GM23338 (cell line): ENCODE measurements around the gene ALCAM. TPM values are rescaled to one million over a fixed set of nuclear protein-coding genes. Genes with fewer than 3 reads are reported as not detected.

Experiments
- ATAC-seq: fragments of 200-7000 bp; cut with Tn5 transposase; 3 replicates; pipeline ENCODE4 v1.9.1; 2020
- DNase-seq: peaks from one replicate; pipeline ENCODE4 v3.0.0-alpha.2; 2015; ENCODE audit warnings: low spot score
- H2AFZ ChIP-seq: fragments of 200-600 bp; sonication (generic); 2 replicates; pipeline ENCODE4 v1.8.0; 2016; ENCODE audit warnings: antibody characterized with exemption, mild to moderate bottlenecking, moderate library complexity
- H3F3A ChIP-seq: fragments of 200-600 bp; sonication (generic); replicated peaks from 2 replicates; pipeline ENCODE4 v1.8.0; 2017; ENCODE audit warnings: antibody characterized with exemption, mixed run types, low read depth
- H3K27ac ChIP-seq: fragments of 200-600 bp; sonication (generic); 2 replicates; pipeline ENCODE4 v1.6.1; 2016; ENCODE audit warnings: low read depth
- H3K27me3 ChIP-seq: fragments of 200-600 bp; sonication (generic); 2 replicates; pipeline ENCODE4 v1.8.0; 2016; ENCODE audit warnings: mild to moderate bottlenecking, mixed run types, moderate library complexity; ENCODE audit not compliant: insufficient read depth
- H3K36me3 ChIP-seq: fragments of 200-600 bp; sonication (generic); 2 replicates; pipeline ENCODE4 v1.8.0; 2016; ENCODE audit warnings: mild to moderate bottlenecking; ENCODE audit not compliant: insufficient read depth
- H3K4me1 ChIP-seq: fragments of 200-600 bp; sonication (generic); 2 replicates; pipeline ENCODE4 v1.8.0; 2016; ENCODE audit warnings: mild to moderate bottlenecking, moderate library complexity; ENCODE audit not compliant: insufficient read depth
- H3K4me2 ChIP-seq: fragments of 200-600 bp; sonication (generic); 2 replicates; pipeline ENCODE4 v1.7.1; 2017; ENCODE audit warnings: mixed run types
- H3K4me3 ChIP-seq: fragments of 200-600 bp; sonication (generic); 2 replicates; pipeline ENCODE4 v1.6.1; 2016; ENCODE audit warnings: mixed run types
- H3K79me2 ChIP-seq: fragments of 200-600 bp; sonication (generic); replicated peaks from 2 replicates; pipeline ENCODE4 v1.8.0; 2017; ENCODE audit warnings: mild to moderate bottlenecking; ENCODE audit not compliant: insufficient read depth
- H3K9me2 ChIP-seq: fragments of 200-600 bp; sonication (generic); 2 replicates; pipeline ENCODE4 v1.8.0; 2017; ENCODE audit not compliant: insufficient read depth
- H4K20me1 ChIP-seq: fragments of 200-600 bp; sonication (generic); replicated peaks from 2 replicates; pipeline ENCODE4 v1.8.0; 2017; ENCODE audit warnings: mild to moderate bottlenecking; ENCODE audit not compliant: insufficient read depth
- H3K27ac Mint-ChIP-seq: 2 replicates; pipeline ENCODE4 v1.8.0; 2020; ENCODE audit warnings: inconsistent platforms, mild to moderate bottlenecking, moderate library complexity, mixed read lengths
- H3K27me3 Mint-ChIP-seq: 3 replicates; pipeline ENCODE4 v1.8.0; 2022; ENCODE audit warnings: low read depth, mild to moderate bottlenecking, moderate library complexity, mixed read lengths, inconsistent platforms; ENCODE audit not compliant: insufficient read depth, poor library complexity
- H3K36me3 Mint-ChIP-seq: 3 replicates; pipeline ENCODE4 v1.8.0; 2021; ENCODE audit warnings: low read depth, mild to moderate bottlenecking, inconsistent platforms, moderate library complexity, mixed read lengths
- H3K4me1 Mint-ChIP-seq: 3 replicates; pipeline ENCODE4 v1.8.0; 2020; ENCODE audit warnings: mild to moderate bottlenecking, inconsistent platforms, mixed read lengths
- H3K4me3 Mint-ChIP-seq: 3 replicates; pipeline ENCODE4 v1.8.0; 2021; ENCODE audit warnings: moderate library complexity, mild to moderate bottlenecking, inconsistent platforms, mixed read lengths
- H3K9me3 Mint-ChIP-seq: 3 replicates; pipeline ENCODE4 v1.8.0; 2020; ENCODE audit warnings: moderate library complexity, mild to moderate bottlenecking, inconsistent platforms, mixed read lengths
- EZH2 ChIP-seq: fragments of 200-600 bp; sonication (generic); IDR thresholded peaks from one replicate; pipeline ENCODE4 v1.8.0; 2017; ENCODE audit warnings: antibody characterized with exemption, mild to moderate bottlenecking, low read depth; ENCODE audit not compliant: unreplicated experiment
- EZH2phosphoT487 ChIP-seq: fragments of 200-600 bp; sonication (generic); IDR thresholded peaks from one replicate; pipeline ENCODE4 v1.8.1; 2018; ENCODE audit warnings: antibody characterized with exemption; ENCODE audit not compliant: unreplicated experiment
- JUNB ChIP-seq: IDR thresholded peaks from one replicate; pipeline ENCODE4 v1.6.1; 2016; ENCODE audit warnings: antibody characterized with exemption; ENCODE audit not compliant: unreplicated experiment
- POLR2AphosphoS5 ChIP-seq: IDR thresholded peaks from 2 replicates; pipeline ENCODE4 v1.6.1; 2016; ENCODE audit warnings: antibody characterized with exemption, low read depth
- STAT1 ChIP-seq: IDR thresholded peaks from one replicate; pipeline ENCODE4 v1.6.1; 2016; ENCODE audit warnings: antibody characterized with exemption; ENCODE audit not compliant: unreplicated experiment
- ZNF114 ChIP-seq: fragments of 250-450 bp; sonication (Bioruptor Pico); IDR thresholded peaks from 2 replicates; pipeline ENCODE4 v1.5.0; 2020; ENCODE audit warnings: mild to moderate bottlenecking, moderate library complexity
- ZNF331 ChIP-seq: fragments of 250-450 bp; sonication (Bioruptor Pico); IDR thresholded peaks from 2 replicates; pipeline ENCODE4 v1.5.0; 2020; ENCODE audit warnings: low read depth, mild to moderate bottlenecking, moderate library complexity
- polyA plus RNA-seq: library from polyadenylated mRNA; unstranded; fragments of >200 nt; fragmentation: Nextera tagmentation; extraction: Ambion mirVana; gene quantifications from 2 replicates; pipeline ENCODE4 v1.2.1, GENCODE V29; 2016
- total RNA-seq: library from RNA; depleted of rRNA; stranded (reverse); fragments of >200 nt; shearing (Covaris generic); gene quantifications from 2 replicates; pipeline ENCODE4 v1.2.3, GENCODE V29; 2014
- TF ChIP-seq, protein P1 (sequence below): IDR thresholded peaks from one replicate; pipeline ENCODE4 v1.6.1; 2018; ENCODE audit warnings: antibody characterized with exemption; ENCODE audit not compliant: unreplicated experiment
- TF ChIP-seq, protein P2 (sequence below), 2 experiments: fragments of 200-600 bp in 1 of 2; sonication (generic) in 1 of 2; conservative IDR thresholded peaks; 2 replicates each; pipeline versions ENCODE4 v1.5.1 to v1.6.1; 2016 to 2017; ENCODE audit warnings: antibody characterized with exemption in 2 of 2, low read depth in 2 of 2, mild to moderate bottlenecking in 2 of 2, moderate library complexity in 1 of 2

ALCAM gene
- total and polyA plus RNA-seq, 2 experiments from 2014 or later, result 11.3 to 36.0 TPM

DNA sequence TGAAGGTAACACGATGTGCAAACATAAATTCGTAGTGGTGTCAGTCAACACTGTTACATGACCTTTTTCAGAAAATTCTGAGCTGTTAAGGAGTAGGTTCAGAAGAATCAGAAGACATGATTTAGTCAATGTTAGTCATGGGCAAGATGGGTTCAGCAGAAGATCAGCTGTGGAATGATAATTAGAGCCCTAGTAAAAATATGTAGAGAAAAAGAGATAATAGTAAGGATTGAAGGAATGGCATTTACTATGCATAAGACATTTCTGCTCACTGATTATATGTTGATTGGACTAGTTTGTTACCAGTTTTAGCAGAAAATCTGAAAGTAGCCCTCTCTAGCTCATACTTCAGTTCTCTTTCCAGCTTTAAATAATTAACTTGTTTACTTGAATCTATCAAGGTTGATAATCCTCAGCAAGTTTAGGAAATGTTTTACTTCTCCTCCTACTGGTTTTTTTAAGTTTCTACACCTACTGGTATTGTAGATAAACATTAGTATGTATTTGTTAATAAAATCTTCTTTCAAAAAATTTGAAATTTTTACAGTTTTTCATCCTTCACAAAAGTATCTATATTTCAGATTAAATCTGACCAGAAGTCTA is 98.6 kb downstream of the ALCAM start (continued):
- TF ChIP-seq JUNB, result no peak

DNA sequence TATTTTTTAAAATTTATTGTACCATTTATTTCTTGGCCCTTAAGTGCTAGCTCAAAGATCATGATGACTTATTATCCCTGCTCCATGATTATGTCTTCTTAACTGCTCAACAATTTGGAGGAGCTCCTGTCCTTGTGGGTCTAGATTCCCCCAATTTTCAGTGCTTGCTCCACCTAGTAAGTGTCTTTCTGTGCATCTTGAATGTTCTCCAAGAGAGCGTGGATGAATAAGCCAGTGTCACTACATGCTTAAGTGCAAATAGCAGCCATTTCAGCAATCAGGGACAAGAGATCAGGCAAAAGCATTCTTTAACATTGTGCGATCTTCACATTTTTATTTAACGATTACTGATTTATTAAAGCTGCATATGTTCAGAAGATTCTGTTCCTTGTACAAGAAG is 99.4 kb downstream of the ALCAM start:
- H3K4me2 ChIP-seq, result no peak overlapping the region
- H3K27ac ChIP-seq, result no peak overlapping the region
- H3K79me2 ChIP-seq, result no peaks in the 10 kb centered on the region; the same call in 1 of the 2 replicates

DNA sequence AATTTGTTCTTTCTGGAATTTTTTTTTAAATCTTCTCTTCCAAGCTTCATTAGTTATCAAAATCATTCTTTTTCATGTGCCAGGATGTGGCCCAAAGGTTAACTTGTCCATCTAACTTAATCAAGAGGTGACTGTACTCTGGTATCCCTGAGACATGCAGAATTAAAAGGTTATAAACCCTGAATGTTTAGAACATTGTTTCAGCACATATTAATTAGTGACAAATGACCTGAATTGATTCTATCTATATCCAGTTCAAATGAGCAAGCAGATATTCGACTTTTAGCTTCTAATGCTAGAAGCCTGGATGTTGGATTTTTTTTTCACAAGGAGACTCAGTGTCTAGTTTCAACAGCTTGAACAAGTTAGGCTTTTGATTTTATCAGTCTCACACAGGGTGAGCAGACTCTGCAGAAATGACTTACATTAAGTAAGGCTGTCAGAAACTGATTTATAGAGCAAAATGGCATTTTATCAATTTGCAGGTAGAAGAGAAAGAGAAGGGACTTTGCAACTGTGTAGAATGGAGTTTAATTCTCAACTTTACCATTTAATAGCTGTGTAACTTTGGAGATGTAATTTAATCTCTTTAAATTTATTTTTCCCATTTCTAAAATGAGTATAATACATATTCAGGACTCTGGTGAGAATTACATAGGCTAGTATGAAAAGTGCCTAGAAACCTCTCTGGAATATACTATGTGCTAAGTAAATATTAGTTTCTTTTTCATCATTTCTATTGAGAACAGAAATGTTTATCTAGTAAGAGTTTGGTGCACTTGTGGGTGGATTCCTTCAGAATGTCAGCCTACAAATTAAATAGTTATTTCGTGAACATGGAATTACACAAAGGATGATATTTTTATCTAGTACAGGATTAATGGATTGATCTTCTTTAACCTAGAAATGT is 100.0 kb downstream of the ALCAM start:
- ATAC-seq (no peak), DNase-seq (no peak)
- Mint-ChIP-seq H3K36me3 (no peaks in the 10 kb centered on the region), H3K4me3 (no peak overlapping the region), H3K27me3 (peaks cover under 1% of the 10 kb centered on the region), H3K27ac (peak overlapping the region; percentile 3; the same call in 1 of the 2 replicates), H3K4me1 (peaks cover 14% of the 10 kb centered on the region), H3K9me3 (no peaks in the 10 kb centered on the region)
- no peaks in the 10 kb centered on the region for H3K9me2 ChIP-seq
- H3K27ac ChIP-seq, result no peak overlapping the region
- no peak overlapping the region for H3K4me3 ChIP-seq
- H3K4me1 ChIP-seq, result peaks cover under 1% of the 10 kb centered on the region; the same call in 1 of the 2 replicates
- no peak overlapping the region for H3K4me2 ChIP-seq
- H3F3A ChIP-seq, result no peaks in the 10 kb centered on the region
- no peaks in the 10 kb centered on the region for H3K27me3 ChIP-seq
- no peak overlapping the region for H2AFZ ChIP-seq
- H4K20me1 ChIP-seq, result no peaks in the 10 kb centered on the region
- no peaks in the 10 kb centered on the region for H3K36me3 ChIP-seq
- H3K79me2 ChIP-seq, result no peaks in the 10 kb centered on the region; the same call in 1 of the 2 replicates
- TF ChIP-seq EZH2 (no peak), EZH2phosphoT487 (no peak)

More for the DNA sequence above, 99.4 kb downstream of the ALCAM start:
- DNase-seq, result no peak
- Mint-ChIP-seq H3K36me3 (no peaks in the 10 kb centered on the region), H3K27me3 (no peaks in the 10 kb centered on the region), H3K9me3 (no peaks in the 10 kb centered on the region), H3K27ac (peak overlapping the region; percentile 73; the same call in 1 of the 2 replicates), H3K4me1 (peaks cover 10% of the 10 kb centered on the region; the same call in 2 of the 3 replicates), H3K4me3 (no peak overlapping the region)
- H3K4me3 ChIP-seq, result no peak overlapping the region
- H3K4me1 ChIP-seq, result no peaks in the 10 kb centered on the region
- no peaks in the 10 kb centered on the region for H3K9me2 ChIP-seq
- H3K27me3 ChIP-seq, result no peaks in the 10 kb centered on the region
- H3K36me3 ChIP-seq, result no peaks in the 10 kb centered on the region
- TF ChIP-seq ZNF114 (CRISPR knock-in tag) (no peak), POLR2AphosphoS5 (no peak), ZNF331 (CRISPR knock-in tag) (no peak)
- no peak overlapping the region for H2AFZ ChIP-seq
- no peaks in the 10 kb centered on the region for H4K20me1 ChIP-seq
- no peaks in the 10 kb centered on the region for H3F3A ChIP-seq
- ATAC-seq, result no peak

DNA sequence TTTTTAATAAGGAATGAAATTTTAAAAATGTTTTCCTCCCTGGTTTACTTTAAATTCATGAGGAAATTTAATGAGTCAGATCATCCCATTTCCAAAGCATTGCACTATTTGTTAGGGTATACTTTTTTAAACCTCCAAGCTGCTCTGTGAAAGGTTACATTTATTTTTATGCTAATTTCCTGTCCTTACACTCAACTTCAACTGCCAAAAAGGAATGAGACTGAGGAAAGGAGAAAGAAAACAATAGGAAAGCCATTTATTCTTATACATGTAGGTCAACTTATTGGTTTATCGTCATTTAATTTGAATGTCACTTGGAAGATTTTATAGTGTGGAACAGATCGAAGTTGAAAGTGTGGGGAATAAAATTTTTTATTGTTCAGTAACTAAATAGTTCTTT is 104.1 kb downstream of the ALCAM start:
- Histone ChIP-seq H3K27me3 (no peaks in the 10 kb centered on the region), H3K4me2 (no peak overlapping the region), H3K9me2 (no peaks in the 10 kb centered on the region), H3F3A (no peaks in the 10 kb centered on the region), H4K20me1 (no peaks in the 10 kb centered on the region), H3K36me3 (no peaks in the 10 kb centered on the region), H3K4me3 (no peak overlapping the region), H2AFZ (no peak overlapping the region), H3K27ac (no peak overlapping the region), H3K4me1 (peaks cover 18% of the 10 kb centered on the region; the same call in 1 of the 2 replicates), H3K79me2 (no peaks in the 10 kb centered on the region)
- H3K27me3 Mint-ChIP-seq, result peaks cover 2% of the 10 kb centered on the region
- ATAC-seq, result no peak
- H3K27ac Mint-ChIP-seq, result peak overlapping the region; percentile 53; the same call in 1 of the 2 replicates
- H3K9me3 Mint-ChIP-seq, result no peaks in the 10 kb centered on the region
- no peak overlapping the region for H3K4me3 Mint-ChIP-seq
- H3K36me3 Mint-ChIP-seq, result no peaks in the 10 kb centered on the region
- H3K4me1 Mint-ChIP-seq, result peaks cover 24% of the 10 kb centered on the region
- no peak for DNase-seq
- TF ChIP-seq, protein P1, sequence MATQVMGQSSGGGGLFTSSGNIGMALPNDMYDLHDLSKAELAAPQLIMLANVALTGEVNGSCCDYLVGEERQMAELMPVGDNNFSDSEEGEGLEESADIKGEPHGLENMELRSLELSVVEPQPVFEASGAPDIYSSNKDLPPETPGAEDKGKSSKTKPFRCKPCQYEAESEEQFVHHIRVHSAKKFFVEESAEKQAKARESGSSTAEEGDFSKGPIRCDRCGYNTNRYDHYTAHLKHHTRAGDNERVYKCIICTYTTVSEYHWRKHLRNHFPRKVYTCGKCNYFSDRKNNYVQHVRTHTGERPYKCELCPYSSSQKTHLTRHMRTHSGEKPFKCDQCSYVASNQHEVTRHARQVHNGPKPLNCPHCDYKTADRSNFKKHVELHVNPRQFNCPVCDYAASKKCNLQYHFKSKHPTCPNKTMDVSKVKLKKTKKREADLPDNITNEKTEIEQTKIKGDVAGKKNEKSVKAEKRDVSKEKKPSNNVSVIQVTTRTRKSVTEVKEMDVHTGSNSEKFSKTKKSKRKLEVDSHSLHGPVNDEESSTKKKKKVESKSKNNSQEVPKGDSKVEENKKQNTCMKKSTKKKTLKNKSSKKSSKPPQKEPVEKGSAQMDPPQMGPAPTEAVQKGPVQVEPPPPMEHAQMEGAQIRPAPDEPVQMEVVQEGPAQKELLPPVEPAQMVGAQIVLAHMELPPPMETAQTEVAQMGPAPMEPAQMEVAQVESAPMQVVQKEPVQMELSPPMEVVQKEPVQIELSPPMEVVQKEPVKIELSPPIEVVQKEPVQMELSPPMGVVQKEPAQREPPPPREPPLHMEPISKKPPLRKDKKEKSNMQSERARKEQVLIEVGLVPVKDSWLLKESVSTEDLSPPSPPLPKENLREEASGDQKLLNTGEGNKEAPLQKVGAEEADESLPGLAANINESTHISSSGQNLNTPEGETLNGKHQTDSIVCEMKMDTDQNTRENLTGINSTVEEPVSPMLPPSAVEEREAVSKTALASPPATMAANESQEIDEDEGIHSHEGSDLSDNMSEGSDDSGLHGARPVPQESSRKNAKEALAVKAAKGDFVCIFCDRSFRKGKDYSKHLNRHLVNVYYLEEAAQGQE, result no peak
- no peak for TF ChIP-seq ZNF114 (CRISPR knock-in tag)
- no peak for TF ChIP-seq JUNB
- TF ChIP-seq, protein P2, sequence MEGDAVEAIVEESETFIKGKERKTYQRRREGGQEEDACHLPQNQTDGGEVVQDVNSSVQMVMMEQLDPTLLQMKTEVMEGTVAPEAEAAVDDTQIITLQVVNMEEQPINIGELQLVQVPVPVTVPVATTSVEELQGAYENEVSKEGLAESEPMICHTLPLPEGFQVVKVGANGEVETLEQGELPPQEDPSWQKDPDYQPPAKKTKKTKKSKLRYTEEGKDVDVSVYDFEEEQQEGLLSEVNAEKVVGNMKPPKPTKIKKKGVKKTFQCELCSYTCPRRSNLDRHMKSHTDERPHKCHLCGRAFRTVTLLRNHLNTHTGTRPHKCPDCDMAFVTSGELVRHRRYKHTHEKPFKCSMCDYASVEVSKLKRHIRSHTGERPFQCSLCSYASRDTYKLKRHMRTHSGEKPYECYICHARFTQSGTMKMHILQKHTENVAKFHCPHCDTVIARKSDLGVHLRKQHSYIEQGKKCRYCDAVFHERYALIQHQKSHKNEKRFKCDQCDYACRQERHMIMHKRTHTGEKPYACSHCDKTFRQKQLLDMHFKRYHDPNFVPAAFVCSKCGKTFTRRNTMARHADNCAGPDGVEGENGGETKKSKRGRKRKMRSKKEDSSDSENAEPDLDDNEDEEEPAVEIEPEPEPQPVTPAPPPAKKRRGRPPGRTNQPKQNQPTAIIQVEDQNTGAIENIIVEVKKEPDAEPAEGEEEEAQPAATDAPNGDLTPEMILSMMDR (conservative IDR thresholded peaks at IDR 0.05; ENCODE audit: low read depth in 2 of 2), result no peak
- TF ChIP-seq STAT1, result no peak
- no peak for TF ChIP-seq EZH2phosphoT487
